Nucleus accumbens (tissue), 56 donors: ENCODE results near the gene DPP10.

Source experiments
- DNase-seq, 56 donors: peaks; one replicate each; lab custom pipeline; 2025; lab: John Stamatoyannopoulos, UW

Gene DPP10

GRCh38 chr2:115596659-115597375 lies 1154.4 kb downstream of the DPP10 start:
- DNase-seq: no peak

GRCh38 chr2:115603285-115603684 lies 1160.8 kb downstream of the DPP10 start:
- no peak for DNase-seq

- no peak for DNase-seq
These were observed 1163.9 kb downstream of the DPP10 start for GRCh38 chr2:115606350-115606749.

- DNase-seq: no peak
These were observed 1167.5 kb downstream of the DPP10 start for GRCh38 chr2:115609978-115610377.

GRCh38 chr2:115610888-115611287 lies 1168.4 kb downstream of the DPP10 start:
- no peak for DNase-seq

GRCh38 chr2:115624332-115624731 lies 1181.9 kb downstream of the DPP10 start:
- no peak for DNase-seq

GRCh38 chr2:115634578-115634977 lies 1192.1 kb downstream of the DPP10 start:
- DNase-seq: no peak

GRCh38 chr2:115635430-115635829 lies 1193.0 kb downstream of the DPP10 start:
- DNase-seq: no peak

- DNase-seq: no peak
These were observed 1207.3 kb downstream of the DPP10 start for GRCh38 chr2:115649731-115650130.

- no peak for DNase-seq
These were observed 1208.4 kb downstream of the DPP10 start for GRCh38 chr2:115650827-115651226.

- no peak for DNase-seq
These were observed 1210.2 kb downstream of the DPP10 start for GRCh38 chr2:115652652-115653051.

GRCh38 chr2:115654362-115654761 lies 1211.9 kb downstream of the DPP10 start:
- no peak for DNase-seq

- DNase-seq: no peak
These were observed 1235.7 kb downstream of the DPP10 start for GRCh38 chr2:115678129-115678528.

- no peak for DNase-seq
These were observed 1241.9 kb downstream of the DPP10 start for GRCh38 chr2:115684345-115684744.

GRCh38 chr2:115691409-115691808 lies 1249.0 kb downstream of the DPP10 start:
- no peak for DNase-seq

GRCh38 chr2:115694651-115695050 lies 1252.2 kb downstream of the DPP10 start:
- DNase-seq: no peak

- DNase-seq: no peak
These were observed 1290.8 kb downstream of the DPP10 start for GRCh38 chr2:115733190-115733775.

- DNase-seq: no peak
These were observed 1295.7 kb downstream of the DPP10 start for GRCh38 chr2:115738111-115738510.

GRCh38 chr2:115739574-115739973 lies 1297.1 kb downstream of the DPP10 start:
- no peak for DNase-seq

GRCh38 chr2:115746151-115746550 lies 1303.7 kb downstream of the DPP10 start:
- no peak for DNase-seq

- DNase-seq: peak in 2 of 56 donors; percentile 3 to 4
These were observed 1314.8 kb downstream of the DPP10 start for GRCh38 chr2:115757286-115757685.

GRCh38 chr2:115763601-115764000 lies 1321.2 kb downstream of the DPP10 start:
- no peak for DNase-seq
